Omental fat pad (tissue), 4 donors: ENCODE measurements around the gene SLC26A11. TPM values are rescaled to one million over a fixed set of nuclear protein-coding genes. Genes with fewer than 3 reads are reported as not detected.
A peak's percentile ranks its signal among the peaks of the same experiment; 100 is the strongest.

Experiments
- ATAC-seq: fragments of 150-250 bp; one replicate; pipeline ENCODE4 v1.9.1; 2016; ENCODE audit warnings: mild to moderate bottlenecking, moderate library complexity; ENCODE audit not compliant: low FRiP score
- DNase-seq: peaks from one replicate; pipeline ENCODE4 v3.0.0-alpha.2; 2019; ENCODE audit warnings: low spot score
- total RNA-seq, 4 donors: library from RNA; depleted of rRNA; stranded (reverse); fragments of >200 nt; gene quantifications; one replicate each; pipeline ENCODE4 v1.1.0, GENCODE V29; 2016
- TF ChIP-seq, protein P1 (sequence below), 3 donors: fragments of 450-650 bp; IDR thresholded peaks; one replicate each; pipeline ENCODE4 v1.5.1; 2016 to 2017; ENCODE audit warnings: antibody characterized with exemption in 3 of 3, mild to moderate bottlenecking in 3 of 3, moderate library complexity in 2 of 3

SLC26A11 gene
- total RNA-seq, 4 donors from 2014 or later: 9.1 to 18.9 (median 11.3) TPM

DNA sequence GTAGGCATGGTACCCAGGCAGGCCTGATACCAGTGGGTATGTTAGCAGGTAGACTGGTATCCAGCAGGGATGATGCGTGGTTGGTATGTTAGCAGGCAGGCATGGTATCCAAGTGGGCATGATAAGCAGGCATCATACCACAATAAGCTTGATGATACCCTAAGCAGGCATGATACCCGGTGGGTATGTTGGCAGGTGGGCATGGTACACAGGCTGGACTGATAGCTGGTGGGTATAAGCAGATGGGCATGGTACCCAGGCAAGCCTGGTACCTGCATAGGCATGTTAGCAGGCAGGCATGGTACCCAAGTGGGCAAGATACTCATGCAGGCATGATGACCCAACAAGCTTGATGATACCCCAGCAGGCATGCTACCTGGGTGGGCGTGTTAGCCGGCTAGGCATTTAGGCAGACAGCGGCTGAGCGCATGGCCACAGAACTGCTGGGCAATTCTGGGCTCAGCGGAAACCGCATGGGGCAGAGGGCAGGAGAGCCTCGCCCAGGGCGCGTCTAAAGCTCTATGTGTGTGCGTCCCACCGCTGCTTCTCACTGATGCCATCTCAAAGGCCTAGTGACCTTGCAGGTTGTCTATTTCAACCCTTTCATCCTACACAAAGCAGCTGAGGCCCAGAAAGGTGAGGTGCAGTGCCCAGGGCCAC, 2.4 kb upstream of the SLC26A11 start:
- DNase-seq (no peak), ATAC-seq (no peak)
- TF ChIP-seq, protein P1, sequence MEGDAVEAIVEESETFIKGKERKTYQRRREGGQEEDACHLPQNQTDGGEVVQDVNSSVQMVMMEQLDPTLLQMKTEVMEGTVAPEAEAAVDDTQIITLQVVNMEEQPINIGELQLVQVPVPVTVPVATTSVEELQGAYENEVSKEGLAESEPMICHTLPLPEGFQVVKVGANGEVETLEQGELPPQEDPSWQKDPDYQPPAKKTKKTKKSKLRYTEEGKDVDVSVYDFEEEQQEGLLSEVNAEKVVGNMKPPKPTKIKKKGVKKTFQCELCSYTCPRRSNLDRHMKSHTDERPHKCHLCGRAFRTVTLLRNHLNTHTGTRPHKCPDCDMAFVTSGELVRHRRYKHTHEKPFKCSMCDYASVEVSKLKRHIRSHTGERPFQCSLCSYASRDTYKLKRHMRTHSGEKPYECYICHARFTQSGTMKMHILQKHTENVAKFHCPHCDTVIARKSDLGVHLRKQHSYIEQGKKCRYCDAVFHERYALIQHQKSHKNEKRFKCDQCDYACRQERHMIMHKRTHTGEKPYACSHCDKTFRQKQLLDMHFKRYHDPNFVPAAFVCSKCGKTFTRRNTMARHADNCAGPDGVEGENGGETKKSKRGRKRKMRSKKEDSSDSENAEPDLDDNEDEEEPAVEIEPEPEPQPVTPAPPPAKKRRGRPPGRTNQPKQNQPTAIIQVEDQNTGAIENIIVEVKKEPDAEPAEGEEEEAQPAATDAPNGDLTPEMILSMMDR (IDR thresholded peaks at IDR 0.05): no peak

DNA sequence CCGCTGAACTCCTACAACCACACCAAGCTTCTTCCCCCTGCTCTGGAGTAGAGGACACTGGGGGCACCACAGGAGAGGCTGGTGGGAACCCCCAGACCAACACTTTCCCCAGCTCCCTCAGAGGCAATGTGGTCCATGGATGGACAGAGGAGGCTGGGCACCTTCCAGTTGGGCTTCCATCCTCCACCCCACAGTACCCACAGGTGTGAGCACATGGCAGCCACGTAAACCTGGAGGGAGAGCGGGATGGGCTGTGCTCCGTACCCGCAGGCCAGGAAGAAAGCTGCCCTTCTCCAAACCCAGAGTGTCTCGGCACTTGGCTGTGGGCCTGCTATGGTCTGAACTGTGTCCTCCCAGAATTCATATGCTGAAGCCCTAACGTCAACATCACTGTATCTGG, 1.8 kb upstream of the SLC26A11 start:
- DNase-seq (no peak), ATAC-seq (no peak)
- TF ChIP-seq, protein P1 (IDR thresholded peaks at IDR 0.05): no peak

DNA sequence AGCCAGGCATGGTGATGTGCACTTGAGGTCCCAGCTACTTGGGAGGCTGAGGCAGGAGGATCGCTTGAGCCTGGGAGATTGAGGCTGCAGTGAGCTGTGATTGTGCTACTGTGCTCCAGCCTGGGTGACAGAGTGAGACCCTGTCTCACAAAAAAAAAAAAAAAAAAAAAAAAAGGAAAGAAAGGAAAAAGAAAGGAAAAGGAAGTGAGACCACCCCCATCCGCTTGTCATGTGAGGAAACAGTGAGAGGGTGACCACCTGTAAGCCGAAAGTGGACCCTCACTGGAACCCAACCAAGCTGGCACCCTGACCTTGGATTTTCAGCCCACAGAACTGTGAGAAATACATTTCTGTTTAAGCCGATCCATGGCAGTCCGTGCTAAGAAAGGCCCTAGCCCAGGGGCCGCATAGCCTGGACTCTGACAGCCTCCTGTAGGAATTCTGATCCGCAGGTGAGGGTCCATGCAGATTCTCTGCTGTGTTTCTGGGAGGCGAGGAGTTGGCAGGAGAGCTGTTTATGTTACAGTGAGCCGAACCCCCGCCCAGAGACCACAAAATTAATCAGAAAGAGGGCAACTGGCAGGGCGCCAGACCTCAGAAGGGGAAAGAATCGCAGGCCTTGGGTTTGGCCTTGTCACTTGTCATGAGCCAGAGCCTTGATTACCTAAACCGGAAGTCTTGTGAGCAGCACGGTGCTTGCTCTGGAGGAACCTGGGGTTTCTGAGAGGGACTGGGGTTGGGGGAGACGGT, 1.0 kb upstream of the SLC26A11 start:
- ATAC-seq (peak; percentile 13), DNase-seq (peak; percentile 89)
- TF ChIP-seq, protein P1 (IDR thresholded peaks at IDR 0.05): no peak

DNA sequence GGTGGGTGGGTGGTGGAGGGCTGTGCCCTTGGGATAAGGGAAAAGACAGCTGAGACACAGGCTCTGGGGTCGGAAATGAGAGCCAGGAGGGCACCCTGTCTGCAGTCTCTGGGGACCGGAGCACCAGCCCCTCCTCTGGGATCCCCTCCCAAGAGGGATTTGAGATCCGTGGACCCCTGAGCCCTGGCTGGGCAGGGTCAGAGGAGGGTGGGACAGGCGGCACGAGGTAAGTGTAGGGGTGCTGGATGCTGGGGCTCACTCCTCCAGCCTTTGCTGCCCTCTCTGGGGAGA, 519 bp upstream of the SLC26A11 start:
- DNase-seq (no peak), ATAC-seq (no peak)
- TF ChIP-seq, protein P1 (IDR thresholded peaks at IDR 0.05): no peak

DNA sequence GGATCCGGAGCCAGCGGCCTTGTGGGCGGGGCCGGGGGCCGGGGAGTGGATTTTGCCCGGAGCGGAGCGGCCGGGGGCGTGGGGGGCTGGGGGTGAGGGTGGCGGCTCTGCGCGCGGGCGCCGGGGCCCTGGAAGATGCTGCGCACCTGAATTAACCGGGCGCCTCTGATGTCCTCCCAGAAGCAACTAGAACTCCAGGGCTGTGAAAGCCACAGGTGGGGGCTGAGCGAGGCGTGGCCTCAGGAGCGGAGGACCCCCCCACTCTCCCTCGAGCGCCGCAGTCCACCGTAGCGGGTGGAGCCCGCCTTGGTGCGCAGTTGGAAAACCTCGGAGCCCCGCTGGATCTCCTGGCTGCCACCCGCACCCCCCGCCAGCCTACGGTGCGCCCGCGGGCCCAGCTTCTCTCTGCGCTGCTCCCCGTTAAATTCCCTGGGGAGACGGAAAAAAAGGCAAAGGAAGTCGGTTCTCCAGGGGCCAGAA, 549 bp downstream of the SLC26A11 start:
- ATAC-seq (peak; percentile 49), DNase-seq (no peak)
- TF ChIP-seq, protein P1 (IDR thresholded peaks at IDR 0.05): no peak

DNA sequence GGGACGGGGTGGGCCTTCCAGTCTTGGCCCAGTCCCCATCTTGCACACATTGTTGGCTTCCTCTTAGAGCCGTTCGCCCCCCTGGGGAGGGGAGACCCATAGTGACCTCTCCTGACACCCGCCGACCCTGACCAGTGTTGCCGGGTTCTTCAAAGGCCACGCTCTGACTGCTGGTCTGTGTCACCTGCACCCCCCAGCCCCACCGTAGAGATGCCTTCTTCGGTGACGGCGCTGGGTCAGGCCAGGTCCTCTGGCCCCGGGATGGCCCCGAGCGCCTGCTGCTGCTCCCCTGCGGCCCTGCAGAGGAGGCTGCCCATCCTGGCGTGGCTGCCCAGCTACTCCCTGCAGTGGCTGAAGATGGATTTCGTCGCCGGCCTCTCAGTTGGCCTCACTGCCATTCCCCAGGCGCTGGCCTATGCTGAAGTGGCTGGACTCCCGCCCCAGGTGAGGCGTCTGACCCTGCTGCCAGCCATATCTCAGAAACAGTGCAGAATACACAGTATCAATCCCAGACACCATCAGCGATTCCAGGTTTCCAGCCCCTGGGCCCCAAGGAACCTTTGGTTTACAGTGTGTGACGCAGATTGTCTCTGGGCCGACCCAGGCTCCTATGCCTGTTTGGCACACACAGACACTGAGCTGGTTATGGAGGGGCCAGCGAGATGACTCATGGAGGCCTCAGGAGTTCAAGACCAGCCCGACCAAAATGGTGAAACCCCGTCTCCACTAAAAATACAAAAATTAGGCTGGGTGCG, 1.3 kb downstream of the SLC26A11 start:
- no peak for ATAC-seq
- TF ChIP-seq, protein P1 (IDR thresholded peaks at IDR 0.05): no peak
- DNase-seq: no peak
